ENCODE results near the gene MICALL2. TPM values are rescaled to one million over a fixed set of nuclear protein-coding genes. Genes with fewer than 3 reads are reported as not detected.

MICALL2 gene
- total RNA-seq, 4 donors from 2014 or later: 1.8 to 19.7 (median 12.6) TPM

- intact Hi-C loops (cut with DNase I; ENCODE audit: low total_unique reads): no loop called here
- TF ChIP-seq, protein P1, sequence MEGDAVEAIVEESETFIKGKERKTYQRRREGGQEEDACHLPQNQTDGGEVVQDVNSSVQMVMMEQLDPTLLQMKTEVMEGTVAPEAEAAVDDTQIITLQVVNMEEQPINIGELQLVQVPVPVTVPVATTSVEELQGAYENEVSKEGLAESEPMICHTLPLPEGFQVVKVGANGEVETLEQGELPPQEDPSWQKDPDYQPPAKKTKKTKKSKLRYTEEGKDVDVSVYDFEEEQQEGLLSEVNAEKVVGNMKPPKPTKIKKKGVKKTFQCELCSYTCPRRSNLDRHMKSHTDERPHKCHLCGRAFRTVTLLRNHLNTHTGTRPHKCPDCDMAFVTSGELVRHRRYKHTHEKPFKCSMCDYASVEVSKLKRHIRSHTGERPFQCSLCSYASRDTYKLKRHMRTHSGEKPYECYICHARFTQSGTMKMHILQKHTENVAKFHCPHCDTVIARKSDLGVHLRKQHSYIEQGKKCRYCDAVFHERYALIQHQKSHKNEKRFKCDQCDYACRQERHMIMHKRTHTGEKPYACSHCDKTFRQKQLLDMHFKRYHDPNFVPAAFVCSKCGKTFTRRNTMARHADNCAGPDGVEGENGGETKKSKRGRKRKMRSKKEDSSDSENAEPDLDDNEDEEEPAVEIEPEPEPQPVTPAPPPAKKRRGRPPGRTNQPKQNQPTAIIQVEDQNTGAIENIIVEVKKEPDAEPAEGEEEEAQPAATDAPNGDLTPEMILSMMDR (IDR thresholded peaks at IDR 0.05): no peak
- no peak for TF ChIP-seq POLR2A (IDR thresholded peaks at IDR 0.05)
- Histone ChIP-seq H3K27me3 (peaks cover 0 to 48% of the 10 kb centered on the region in 2 donors), H3K4me3 (no peak overlapping the region), H3K4me1 (no peaks in the 10 kb centered on the region), H3K36me3 (no peaks in the 10 kb centered on the region), H3K9me3 (no peaks in the 10 kb centered on the region), H3K27ac (no peak overlapping the region)
- DNase-seq: no peak
These were observed 50.8 kb downstream of the MICALL2 start for GRCh38 chr7:1408466-1408865.

DNA sequence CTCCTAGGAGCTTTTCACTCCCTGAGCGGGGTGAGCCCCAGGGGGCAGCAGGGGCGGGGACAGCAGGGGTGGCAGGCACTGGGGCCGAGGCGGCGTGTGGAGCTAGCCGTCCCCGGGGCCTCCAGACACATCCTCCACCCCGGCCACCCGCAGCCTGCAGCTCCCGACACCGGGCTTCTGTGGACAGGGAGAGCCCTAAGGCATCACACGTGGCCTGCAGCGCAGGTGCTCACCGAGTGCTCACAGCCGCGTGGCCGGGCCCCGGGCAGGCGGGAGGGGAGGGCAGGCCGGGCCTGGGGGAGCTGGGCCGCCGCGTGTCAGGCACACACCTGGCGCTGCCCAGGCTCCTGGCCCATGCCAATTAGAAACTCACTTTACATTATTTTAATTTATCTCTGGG, 51.4 kb downstream of the MICALL2 start:
- H3K4me3 ChIP-seq: no peak overlapping the region
- no peak overlapping the region for H3K27ac ChIP-seq
- peaks cover 0 to 49% of the 10 kb centered on the region in 2 donors for H3K27me3 ChIP-seq
- TF ChIP-seq POLR2A (IDR thresholded peaks at IDR 0.05): no peak
- TF ChIP-seq, protein P1 (IDR thresholded peaks at IDR 0.05): no peak
- DNase-seq: no peak
- intact Hi-C loops (cut with DNase I; ENCODE audit: low total_unique reads): no loop called here
- H3K36me3 ChIP-seq: no peaks in the 10 kb centered on the region
- H3K4me1 ChIP-seq: no peaks in the 10 kb centered on the region
- H3K9me3 ChIP-seq: no peaks in the 10 kb centered on the region

DNA sequence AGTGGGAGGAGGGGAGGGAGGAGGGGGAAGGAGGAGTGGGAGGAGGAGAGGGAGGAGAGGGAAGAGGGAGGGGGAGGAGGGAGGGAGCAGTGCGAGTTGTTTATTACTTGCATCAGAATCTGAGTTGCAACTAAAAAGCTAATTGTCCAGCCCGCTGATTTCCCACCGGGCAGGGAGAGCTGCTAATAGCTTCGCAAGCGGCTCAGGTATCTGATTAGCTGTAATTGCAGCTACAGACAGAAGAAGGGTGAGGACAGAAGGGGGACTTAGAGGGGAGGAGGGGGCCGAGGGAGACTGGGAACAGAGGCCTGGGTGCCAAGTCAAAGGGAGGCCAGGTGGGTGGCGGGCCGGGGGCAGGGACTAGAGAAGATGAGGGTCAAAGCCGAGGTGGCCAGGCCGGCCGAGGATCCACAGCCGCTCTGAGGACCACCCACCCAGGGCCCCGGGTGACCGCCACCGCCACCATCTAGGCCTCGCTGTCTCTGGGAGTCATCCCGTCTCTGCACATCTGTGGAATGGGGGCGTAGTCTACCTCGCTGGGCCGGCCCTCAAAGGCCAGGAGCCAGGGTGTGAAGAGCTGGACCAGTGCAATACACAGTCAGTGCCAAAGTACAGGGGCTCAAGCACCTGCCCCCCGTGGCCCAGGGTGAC, 54.2 kb downstream of the MICALL2 start:
- H3K27me3 ChIP-seq: peaks cover 0 to 48% of the 10 kb centered on the region in 2 donors
- TF ChIP-seq, protein P1 (IDR thresholded peaks at IDR 0.05): no peak
- no peak for TF ChIP-seq POLR2A (IDR thresholded peaks at IDR 0.05)
- no peaks in the 10 kb centered on the region for H3K36me3 ChIP-seq
- H3K4me1 ChIP-seq: no peaks in the 10 kb centered on the region
- no peaks in the 10 kb centered on the region for H3K9me3 ChIP-seq
- H3K27ac ChIP-seq: no peak overlapping the region
- intact Hi-C loops (cut with DNase I; ENCODE audit: low total_unique reads): no loop called here
- no peak overlapping the region for H3K4me3 ChIP-seq
- DNase-seq: no peak

- intact Hi-C loops (cut with DNase I; ENCODE audit: low total_unique reads): no loop called here
- Histone ChIP-seq H3K9me3 (no peaks in the 10 kb centered on the region), H3K36me3 (no peaks in the 10 kb centered on the region), H3K27ac (no peak overlapping the region), H3K4me1 (no peaks in the 10 kb centered on the region), H3K4me3 (no peak overlapping the region), H3K27me3 (peaks cover 0 to 48% of the 10 kb centered on the region in 2 donors)
- no peak for TF ChIP-seq POLR2A (IDR thresholded peaks at IDR 0.05)
- TF ChIP-seq, protein P1 (IDR thresholded peaks at IDR 0.05): no peak
- DNase-seq: no peak
These were observed 54.8 kb downstream of the MICALL2 start for GRCh38 chr7:1404460-1404809.

DNA sequence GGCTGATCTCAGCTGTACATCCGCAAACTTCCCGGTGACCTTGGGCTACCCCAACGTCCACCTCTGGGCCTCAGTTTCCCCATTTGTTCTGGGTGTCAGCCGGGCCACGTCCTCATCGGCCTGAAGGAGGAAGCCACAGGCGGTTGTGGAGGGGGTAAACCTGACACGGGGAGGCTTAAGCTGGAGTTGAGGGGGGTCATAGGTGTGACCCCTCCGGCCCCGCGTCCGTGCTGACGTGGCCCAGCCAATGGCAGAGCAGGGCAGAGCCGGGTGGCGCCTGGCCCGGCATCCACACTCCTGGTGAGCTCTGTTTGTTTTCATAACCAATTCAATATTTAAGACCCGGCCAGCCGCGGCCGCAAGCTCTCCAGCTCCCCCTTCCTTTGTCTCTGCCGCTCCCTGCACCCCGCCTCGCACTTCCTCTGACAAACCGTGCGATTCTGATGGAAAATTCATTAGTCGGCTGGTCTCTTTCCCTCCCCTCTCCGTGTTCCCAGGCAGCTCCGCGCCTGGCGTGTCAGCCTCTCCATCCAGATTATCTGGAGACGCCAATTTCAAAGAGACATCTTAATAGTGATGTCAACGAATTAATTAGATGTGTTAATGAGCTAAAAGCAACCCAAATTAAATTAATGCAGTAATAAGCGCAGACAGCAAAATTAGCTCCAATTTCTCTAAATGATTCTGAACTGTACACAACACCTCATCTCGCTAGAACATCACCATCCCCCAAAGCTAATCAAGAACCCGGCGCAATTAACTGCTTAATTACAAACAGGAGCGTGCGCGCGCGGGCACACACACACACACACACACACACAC, 55.4 kb downstream of the MICALL2 start:
- Histone ChIP-seq H3K36me3 (no peaks in the 10 kb centered on the region), H3K27me3 (peaks cover 0 to 48% of the 10 kb centered on the region in 2 donors), H3K4me1 (no peaks in the 10 kb centered on the region), H3K4me3 (no peak overlapping the region), H3K9me3 (no peaks in the 10 kb centered on the region), H3K27ac (no peak overlapping the region)
- TF ChIP-seq POLR2A (IDR thresholded peaks at IDR 0.05): no peak
- TF ChIP-seq, protein P1 (IDR thresholded peaks at IDR 0.05): no peak
- DNase-seq: no peak
- intact Hi-C loops (cut with DNase I; ENCODE audit: low total_unique reads): no loop called here

Data from uterus (tissue), 4 donors.